IPS-18a (cell line): Measurements from ENCODE around the gene AUP1.

Experiments
- H3K27ac ChIP-seq: one replicate; pipeline ENCODE4 v1.5.1; 2013; ENCODE audit warnings: low read length
- H3K27me3 ChIP-seq: one replicate; pipeline ENCODE4 v1.6.1; 2013; ENCODE audit warnings: mild to moderate bottlenecking, low read length; ENCODE audit not compliant: control insufficient read depth, insufficient read depth
- H3K36me3 ChIP-seq: one replicate; pipeline ENCODE4 v1.6.1; 2013; ENCODE audit warnings: low read depth, low read length; ENCODE audit not compliant: control insufficient read depth
- H3K4me1 ChIP-seq: one replicate; pipeline ENCODE4 v1.6.1; 2013; ENCODE audit warnings: low read depth, low read length; ENCODE audit not compliant: control insufficient read depth
- H3K4me3 ChIP-seq: one replicate; pipeline ENCODE4 v1.5.1; 2013; ENCODE audit warnings: low read length
- H3K9ac ChIP-seq: one replicate; pipeline ENCODE4 v1.6.1; 2013; ENCODE audit warnings: mild to moderate bottlenecking, low read length, moderate library complexity
- H3K9me3 ChIP-seq: one replicate; pipeline ENCODE4 v1.6.1; 2013; ENCODE audit warnings: low read depth, low read length; ENCODE audit not compliant: control insufficient read depth

The AUP1 gene

GRCh38 chr2:74529357-74530238 lies at the start of gene AUP1, which contains the start of gene HTRA2:
Gene AUP1 (minus strand): TSS chr2:74529706. CDS start chr2:74529629, 77 bp downstream.
Gene HTRA2 (plus strand): TSS chr2:74529933. CDS start chr2:74530007, 74 bp downstream.
- Histone ChIP-seq H3K4me1 (no peaks in the 10 kb centered on the region), H3K9ac (peak within 1 kb of the TSS; percentile 94), H3K4me3 (peak within 1 kb of the TSS; percentile 98), H3K27ac (peak within 1 kb of the TSS; percentile 88), H3K9me3 (no peaks in the 10 kb centered on the region), H3K27me3 (no peaks in the 10 kb centered on the region), H3K36me3 (peaks cover 33% of the 10 kb centered on the region)

GRCh38 chr2:74578408-74578807 lies 48.9 kb upstream of the AUP1 start:
- no peak overlapping the region for H3K9ac ChIP-seq
- no peaks in the 10 kb centered on the region for H3K36me3 ChIP-seq
- no peak overlapping the region for H3K4me3 ChIP-seq
- H3K27me3 ChIP-seq = peaks cover 18% of the 10 kb centered on the region
- no peak overlapping the region for H3K27ac ChIP-seq
- H3K9me3 ChIP-seq = no peaks in the 10 kb centered on the region
- no peaks in the 10 kb centered on the region for H3K4me1 ChIP-seq

GRCh38 chr2:74577448-74577847 lies 47.9 kb upstream of the AUP1 start:
- no peaks in the 10 kb centered on the region for H3K9me3 ChIP-seq
- no peak overlapping the region for H3K4me3 ChIP-seq
- H3K9ac ChIP-seq = no peak overlapping the region
- no peak overlapping the region for H3K27ac ChIP-seq
- no peaks in the 10 kb centered on the region for H3K4me1 ChIP-seq
- no peaks in the 10 kb centered on the region for H3K36me3 ChIP-seq
- H3K27me3 ChIP-seq = peaks cover 18% of the 10 kb centered on the region

GRCh38 chr2:74576863-74577229 lies 47.3 kb upstream of the AUP1 start:
- no peak overlapping the region for H3K4me3 ChIP-seq
- no peaks in the 10 kb centered on the region for H3K4me1 ChIP-seq
- H3K27ac ChIP-seq = no peak overlapping the region
- peaks cover 18% of the 10 kb centered on the region for H3K27me3 ChIP-seq
- H3K9me3 ChIP-seq = no peaks in the 10 kb centered on the region
- no peak overlapping the region for H3K9ac ChIP-seq
- H3K36me3 ChIP-seq = no peaks in the 10 kb centered on the region

- Histone ChIP-seq H3K27ac (no peak overlapping the region), H3K4me3 (no peak overlapping the region), H3K27me3 (peaks cover 18% of the 10 kb centered on the region), H3K4me1 (no peaks in the 10 kb centered on the region), H3K36me3 (no peaks in the 10 kb centered on the region), H3K9me3 (no peaks in the 10 kb centered on the region), H3K9ac (no peak overlapping the region)
Observed at GRCh38 chr2:74576211-74576862, 46.8 kb upstream of the AUP1 start.

- no peaks in the 10 kb centered on the region for H3K36me3 ChIP-seq
- peaks cover 23% of the 10 kb centered on the region for H3K27me3 ChIP-seq
- no peaks in the 10 kb centered on the region for H3K4me1 ChIP-seq
- no peak overlapping the region for H3K4me3 ChIP-seq
- H3K9ac ChIP-seq = no peak overlapping the region
- no peak overlapping the region for H3K27ac ChIP-seq
- H3K9me3 ChIP-seq = no peaks in the 10 kb centered on the region
Observed at GRCh38 chr2:74575320-74575719, 45.8 kb upstream of the AUP1 start.

GRCh38 chr2:74573747-74574562 lies 44.4 kb upstream of the AUP1 start:
- Histone ChIP-seq H3K36me3 (no peaks in the 10 kb centered on the region), H3K27ac (no peak overlapping the region), H3K27me3 (peaks cover 27% of the 10 kb centered on the region), H3K9me3 (no peaks in the 10 kb centered on the region), H3K4me3 (no peak overlapping the region), H3K4me1 (no peaks in the 10 kb centered on the region), H3K9ac (no peak overlapping the region)

GRCh38 chr2:74572178-74572925 lies 42.8 kb upstream of the AUP1 start:
- no peak overlapping the region for H3K9ac ChIP-seq
- H3K4me3 ChIP-seq = no peak overlapping the region
- H3K27ac ChIP-seq = no peak overlapping the region
- no peaks in the 10 kb centered on the region for H3K36me3 ChIP-seq
- H3K27me3 ChIP-seq = peaks cover 41% of the 10 kb centered on the region
- H3K4me1 ChIP-seq = no peaks in the 10 kb centered on the region
- H3K9me3 ChIP-seq = no peaks in the 10 kb centered on the region

GRCh38 chr2:74571058-74571457 lies 41.6 kb upstream of the AUP1 start:
- Histone ChIP-seq H3K27ac (no peak overlapping the region), H3K4me3 (no peak overlapping the region)

GRCh38 chr2:74569686-74570085 lies 40.2 kb upstream of the AUP1 start:
- Histone ChIP-seq H3K9me3 (no peaks in the 10 kb centered on the region), H3K27ac (no peak overlapping the region), H3K27me3 (peaks cover 24% of the 10 kb centered on the region), H3K9ac (no peak overlapping the region), H3K4me1 (no peaks in the 10 kb centered on the region), H3K36me3 (no peaks in the 10 kb centered on the region), H3K4me3 (no peak overlapping the region)

More at GRCh38 chr2:74571058-74571457, 41.6 kb upstream of the AUP1 start:
- Histone ChIP-seq H3K36me3 (no peaks in the 10 kb centered on the region), H3K9ac (no peak overlapping the region), H3K4me1 (no peaks in the 10 kb centered on the region), H3K9me3 (no peaks in the 10 kb centered on the region), H3K27me3 (peaks cover 35% of the 10 kb centered on the region)

GRCh38 chr2:74567881-74568280 lies 38.4 kb upstream of the AUP1 start:
- H3K27me3 ChIP-seq = peaks cover 32% of the 10 kb centered on the region
- H3K36me3 ChIP-seq = no peaks in the 10 kb centered on the region
- H3K27ac ChIP-seq = no peak overlapping the region
- no peaks in the 10 kb centered on the region for H3K9me3 ChIP-seq
- no peak overlapping the region for H3K9ac ChIP-seq
- H3K4me3 ChIP-seq = no peak overlapping the region
- H3K4me1 ChIP-seq = no peaks in the 10 kb centered on the region
